GM18868 (cell line): ENCODE data around the gene C14orf39.
"Not testable (repeated sequence)": the region's sequence is repeated elsewhere in the genome, so short reads cannot be mapped to it uniquely, and the experiment has no call there.

Experiments used
- ATAC-seq: cut with Tn5 transposase; IDR thresholded peaks from one replicate; pipeline ENCODE4 v1.9.1; 2021; ENCODE audit warnings: mild to moderate bottlenecking, moderate library complexity; ENCODE audit not compliant: unreplicated experiment

The C14orf39 gene

GRCh38 chr14:60502541-60502940 is 16.7 kb upstream of the C14orf39 start:
- ATAC-seq: no peak

- ATAC-seq: no peak
Observed at GRCh38 chr14:60495946-60496345, 10.1 kb upstream of the C14orf39 start.

- ATAC-seq: no peak
Observed at GRCh38 chr14:60490270-60490669, 4.4 kb upstream of the C14orf39 start.

- no peak for ATAC-seq
Observed at GRCh38 chr14:60488175-60488574, 2.3 kb upstream of the C14orf39 start.

- no peak for ATAC-seq
Observed at GRCh38 chr14:60487211-60487610, 1.3 kb upstream of the C14orf39 start.

GRCh38 chr14:60485057-60485597 is 736 bp downstream of the C14orf39 start:
- no peak for ATAC-seq

- no peak for ATAC-seq
Observed at GRCh38 chr14:60482743-60483142, 3.1 kb downstream of the C14orf39 start.

- ATAC-seq: not testable (repeated sequence)
Observed at GRCh38 chr14:60480248-60480647, 5.6 kb downstream of the C14orf39 start.

GRCh38 chr14:60455875-60456274 is 30.0 kb downstream of the C14orf39 start:
- no peak for ATAC-seq

GRCh38 chr14:60430276-60430675 is 55.6 kb downstream of the C14orf39 start:
- ATAC-seq: no peak

GRCh38 chr14:60420050-60420449 is 65.8 kb downstream of the C14orf39 start:
- ATAC-seq: no peak

- not testable (repeated sequence) for ATAC-seq
Observed at GRCh38 chr14:60397550-60397949, 88.3 kb downstream of the C14orf39 start.

GRCh38 chr14:60396718-60397343 is 89.0 kb downstream of the C14orf39 start:
- no peak for ATAC-seq
